HG02623 (cell line): ENCODE measurements around the gene FTO.

Source experiments
- ATAC-seq: cut with Tn5 transposase; IDR thresholded peaks from one replicate; pipeline ENCODE4 v1.9.1; 2021; ENCODE audit warnings: moderate library complexity; ENCODE audit not compliant: unreplicated experiment

The FTO gene

DNA sequence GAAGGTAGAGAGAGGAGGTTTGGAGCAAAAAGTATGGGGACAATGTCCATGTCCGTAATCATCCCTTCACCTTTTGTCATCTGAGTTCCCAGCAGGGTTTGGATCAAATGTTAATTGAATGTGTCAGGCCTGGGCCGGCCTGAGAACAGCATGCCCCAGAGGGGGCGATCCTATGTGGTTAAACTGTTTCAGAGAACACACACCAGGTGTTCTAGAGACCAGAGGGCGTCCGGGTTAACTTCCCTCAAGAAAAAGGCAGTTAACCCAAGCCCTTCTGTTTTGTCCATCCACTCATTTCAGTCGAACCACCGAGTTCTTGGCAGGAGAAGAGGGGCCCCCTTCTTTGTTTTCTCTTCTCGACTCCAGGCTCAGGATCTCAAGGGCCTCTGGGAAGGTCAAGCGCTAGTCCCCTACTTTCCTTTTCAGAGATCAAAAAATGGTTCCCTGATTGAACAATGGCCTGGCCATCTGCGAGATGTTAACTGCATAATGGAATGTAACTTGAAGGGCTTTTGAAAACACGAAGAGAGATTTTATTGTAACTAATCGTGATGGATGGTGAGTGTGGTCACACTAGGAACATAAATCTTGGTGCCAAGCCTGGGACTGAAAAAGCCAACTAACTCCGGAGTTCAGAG is 440.1 kb downstream of the FTO start:
- no peak for ATAC-seq

DNA sequence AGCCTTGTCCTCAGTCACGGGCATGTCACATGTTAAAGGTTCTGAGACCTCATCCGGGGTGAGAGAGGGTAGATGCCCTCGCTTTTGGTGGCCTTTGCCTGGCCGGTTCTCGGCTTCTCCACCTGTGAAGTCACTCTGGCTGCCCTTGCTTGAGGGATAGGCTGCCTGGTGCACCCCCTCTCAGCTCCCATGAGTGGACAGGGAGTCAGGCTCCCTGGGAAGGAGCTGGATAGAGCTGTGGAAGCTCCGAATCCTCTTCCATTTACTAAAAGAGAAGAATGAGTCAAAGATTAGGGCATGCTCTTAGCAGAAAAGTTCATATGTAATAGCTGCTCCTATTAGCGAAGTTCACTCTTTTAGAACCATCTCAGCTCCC is 440.6 kb downstream of the FTO start:
- no peak for ATAC-seq

DNA sequence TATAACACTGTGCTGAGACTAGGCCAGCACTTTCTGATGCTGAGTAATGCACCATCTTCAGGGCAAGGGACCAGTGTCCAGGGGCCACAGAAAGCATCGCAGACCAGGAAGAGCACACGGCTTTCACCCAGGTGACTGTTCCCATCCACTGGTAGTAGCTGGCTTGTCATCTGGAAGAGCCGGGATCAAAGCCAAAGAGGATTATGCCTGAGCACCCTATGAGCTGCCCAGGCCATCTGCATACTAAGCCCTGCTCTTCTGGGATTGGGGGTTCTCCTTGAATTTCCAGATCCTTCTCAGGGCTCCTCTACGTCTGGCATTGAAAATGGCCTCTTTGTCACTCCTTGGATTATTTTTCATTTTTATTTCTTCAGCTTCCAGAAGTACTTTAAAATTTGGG is 441.9 kb downstream of the FTO start:
- ATAC-seq, result no peak

DNA sequence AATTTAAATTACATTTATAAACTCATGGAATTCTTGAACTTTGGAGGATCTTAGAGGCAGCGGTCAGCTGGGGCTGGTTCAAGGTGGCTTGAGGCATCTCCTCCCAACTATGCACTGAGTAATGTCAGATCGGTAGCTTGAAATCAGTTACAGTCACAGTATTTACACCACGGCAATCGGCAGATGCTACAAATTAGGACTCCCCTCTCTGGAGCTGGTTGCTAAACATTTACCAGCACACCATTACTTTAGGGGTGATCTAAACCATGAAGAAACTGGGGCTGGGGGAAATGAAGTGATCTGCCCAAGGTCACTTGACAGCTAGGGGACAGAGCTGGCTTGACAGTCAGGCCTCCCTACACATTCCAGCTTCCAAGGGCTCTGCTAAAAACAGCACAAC is 445.0 kb downstream of the FTO start:
- no peak for ATAC-seq

DNA sequence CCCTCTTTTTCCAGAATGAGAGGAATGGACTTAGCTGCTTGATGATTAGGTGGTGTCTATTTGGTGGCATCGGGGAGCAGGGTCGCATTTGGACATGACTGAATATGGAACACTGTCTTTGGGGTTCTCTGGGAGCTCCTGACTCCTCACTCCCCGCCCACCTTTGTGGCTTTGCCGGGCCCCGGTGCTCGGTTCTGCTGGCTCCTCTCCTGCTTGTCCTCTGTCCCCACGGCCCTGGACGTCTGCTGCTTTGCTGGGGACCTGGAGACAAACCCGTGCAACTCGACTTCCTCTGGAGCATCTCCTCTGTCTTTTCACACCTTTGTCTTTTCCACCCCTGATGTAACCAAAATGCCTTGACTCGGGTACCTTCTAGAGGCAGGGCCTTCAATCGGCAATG is 446.9 kb downstream of the FTO start:
- no peak for ATAC-seq

GRCh38 chr16:54152362-54153239 is 448.6 kb downstream of the FTO start:
- no peak for ATAC-seq

DNA sequence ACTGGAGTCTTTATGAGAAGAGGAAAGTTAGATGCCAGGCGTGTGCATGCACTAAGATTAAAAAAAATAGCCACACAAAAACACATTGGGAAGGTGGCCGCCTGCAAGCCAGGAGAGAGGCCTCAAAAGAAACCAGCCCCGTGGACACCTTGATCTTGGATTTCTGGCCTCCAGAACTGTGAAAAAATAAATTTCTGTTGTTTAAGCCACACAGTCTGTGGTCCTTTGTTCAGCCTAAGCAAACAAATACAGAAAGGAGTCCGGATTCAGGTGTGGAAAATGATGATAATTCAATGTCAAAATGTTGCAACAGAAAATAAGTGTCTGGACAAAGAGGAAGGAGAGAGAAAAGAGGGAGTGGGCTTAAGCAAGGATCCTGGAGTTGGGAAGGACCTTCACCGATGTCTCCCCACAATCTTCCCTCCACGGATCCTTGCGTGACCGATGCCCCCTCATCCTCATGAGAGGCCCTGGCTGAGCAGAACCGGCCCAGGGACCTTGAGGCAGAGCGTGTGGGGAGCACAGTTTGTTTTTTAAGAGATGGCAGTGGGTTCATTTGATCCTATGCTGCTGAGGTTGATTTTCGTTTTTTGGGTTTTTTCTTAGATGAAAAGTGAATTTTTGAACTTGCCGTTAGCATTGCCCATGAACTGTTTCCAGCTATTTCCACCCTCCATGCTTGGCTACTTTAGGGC is 449.4 kb downstream of the FTO start:
- no peak for ATAC-seq

DNA sequence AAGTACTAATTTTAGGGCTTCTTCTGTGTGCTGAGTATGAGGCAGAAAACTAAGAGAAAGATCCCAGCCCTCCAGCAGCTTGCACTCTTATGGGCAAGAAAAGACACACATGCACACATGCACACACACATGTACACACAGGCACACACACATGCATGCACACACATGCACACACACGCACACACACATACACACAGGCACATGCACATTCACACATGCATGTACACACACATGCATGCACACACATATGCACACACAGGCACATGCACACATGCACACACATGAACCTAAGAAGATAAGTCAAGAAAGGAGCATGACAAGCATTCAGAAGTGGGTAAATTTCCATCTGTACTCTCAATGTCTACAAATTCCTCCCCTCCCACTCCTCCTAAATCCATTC is 452.4 kb downstream of the FTO start:
- no peak for ATAC-seq

DNA sequence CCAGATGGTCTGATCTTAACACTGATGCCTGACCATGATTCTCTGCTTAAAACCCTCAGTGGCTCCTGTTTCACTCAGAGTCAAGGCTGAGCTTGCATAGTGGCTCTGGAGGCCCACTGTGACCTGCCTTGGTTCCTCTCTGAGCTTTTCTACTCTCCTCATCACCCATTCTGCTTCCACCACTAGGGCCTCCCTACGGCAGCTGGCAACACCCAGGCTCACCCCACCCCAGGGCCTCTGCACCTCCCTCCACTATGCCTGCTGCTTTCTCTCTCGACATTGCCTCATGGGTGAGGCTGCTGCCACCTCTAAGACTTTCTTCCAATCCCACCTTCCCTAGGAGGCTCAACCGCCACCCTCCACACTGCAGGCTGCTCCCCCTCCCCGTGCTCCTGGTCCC is 455.0 kb downstream of the FTO start:
- no peak for ATAC-seq

DNA sequence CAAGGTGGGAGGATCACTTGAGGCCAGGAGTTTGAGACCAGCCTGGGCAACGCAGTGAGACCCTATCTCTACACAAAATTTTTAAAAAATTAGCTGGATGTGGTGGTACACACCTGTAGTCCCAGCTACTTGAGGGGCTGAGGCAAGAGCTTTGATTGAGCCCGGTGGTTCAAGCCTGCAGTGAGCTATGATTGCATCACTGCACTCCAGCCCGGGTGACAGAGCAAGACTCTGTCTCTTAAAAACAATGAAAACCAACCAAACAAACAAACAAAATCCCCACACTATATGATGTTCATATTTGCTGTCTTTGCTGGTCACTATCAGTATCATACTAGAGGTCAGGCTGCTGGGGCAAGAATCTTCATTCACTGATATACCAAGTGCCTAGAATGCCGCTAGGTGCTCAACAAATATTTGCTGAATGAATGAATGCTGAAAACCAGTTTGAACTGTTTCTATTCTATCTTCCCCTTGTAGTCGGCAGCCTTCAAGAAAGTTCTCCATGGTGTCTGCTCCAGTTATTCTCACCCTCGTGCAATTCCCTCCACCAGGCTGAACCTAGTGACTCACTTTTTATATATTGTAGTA is 455.6 kb downstream of the FTO start:
- no peak for ATAC-seq

DNA sequence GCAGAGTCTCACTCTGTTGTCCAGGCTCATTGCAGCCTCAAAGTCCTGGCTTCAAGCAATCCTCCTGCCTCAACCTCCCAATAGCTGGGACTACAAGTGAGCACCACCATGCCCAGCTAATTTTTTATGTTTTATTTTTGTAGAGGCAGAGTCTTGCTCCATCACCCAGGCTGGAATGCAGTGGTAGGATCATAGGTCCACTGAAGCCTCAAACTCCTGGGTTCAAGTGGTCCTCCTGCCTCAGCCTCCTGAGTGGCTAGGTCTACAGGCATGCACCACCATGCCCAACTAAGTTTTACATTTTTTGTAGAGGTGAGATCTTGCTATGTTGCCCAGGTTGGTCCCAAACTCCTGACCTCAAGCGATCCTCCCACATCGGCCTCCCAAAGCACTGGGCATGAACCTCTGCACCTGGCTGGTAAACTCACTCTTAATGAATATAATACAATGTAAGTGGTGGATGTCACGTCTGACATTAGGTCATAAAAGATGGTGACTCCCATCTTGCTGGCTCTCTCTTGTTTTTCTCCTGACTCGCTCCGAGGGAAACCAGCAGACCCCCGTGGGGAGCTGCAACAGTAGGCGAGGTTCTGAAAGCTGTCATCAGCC is 456.4 kb downstream of the FTO start:
- no peak for ATAC-seq

DNA sequence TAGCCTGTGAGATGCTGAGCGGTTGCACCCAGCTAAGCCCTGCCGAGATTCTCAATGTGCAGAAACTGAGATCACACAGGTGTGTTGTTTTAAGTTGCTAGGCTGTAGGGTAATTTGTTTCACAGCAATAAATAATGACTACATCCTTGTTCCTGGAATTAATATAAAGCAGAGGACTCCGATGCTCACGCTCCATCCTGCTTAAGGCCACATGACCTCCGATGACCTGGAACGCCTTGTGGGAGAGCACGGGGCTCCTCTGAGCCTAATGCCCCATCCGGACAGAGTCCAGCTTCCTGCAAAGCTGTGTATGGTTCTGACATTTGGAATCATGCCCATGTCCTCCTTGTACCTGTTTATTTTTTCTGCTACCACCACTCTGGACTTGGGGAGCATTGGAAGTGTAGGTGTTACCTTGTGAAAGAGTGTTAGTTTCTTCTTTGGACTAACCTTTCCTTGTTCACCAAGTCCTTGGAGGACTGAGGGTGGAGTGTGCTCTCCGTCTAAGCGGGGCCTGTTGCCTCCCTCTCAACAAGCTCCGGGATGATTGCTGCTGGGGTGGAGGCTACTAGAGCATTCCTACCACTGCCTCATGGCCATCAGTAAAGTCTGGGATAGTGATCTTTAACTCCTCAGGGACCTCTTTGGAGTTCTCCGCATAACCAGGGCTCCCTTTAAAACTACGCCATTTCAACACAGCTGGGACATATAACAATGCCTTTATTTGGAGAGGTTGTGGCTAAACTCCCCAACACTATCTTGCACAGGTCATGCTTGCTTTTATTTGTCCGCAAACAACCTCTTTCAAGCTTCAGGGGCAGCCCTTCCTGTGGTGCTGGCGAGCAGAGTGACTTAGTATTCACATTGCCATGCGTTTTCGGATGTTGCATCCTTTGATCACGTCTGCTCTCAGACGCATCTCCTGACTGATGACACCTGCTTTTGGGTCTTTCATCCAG is 457.3 kb downstream of the FTO start:
- ATAC-seq, result no peak

- no peak for ATAC-seq
Measured at GRCh38 chr16:54163197-54163843, 459.4 kb downstream of the FTO start.

GRCh38 chr16:54164789-54165173 is 460.8 kb downstream of the FTO start:
- no peak for ATAC-seq

- ATAC-seq, result no peak
Measured at GRCh38 chr16:54165174-54165911, 461.4 kb downstream of the FTO start.

DNA sequence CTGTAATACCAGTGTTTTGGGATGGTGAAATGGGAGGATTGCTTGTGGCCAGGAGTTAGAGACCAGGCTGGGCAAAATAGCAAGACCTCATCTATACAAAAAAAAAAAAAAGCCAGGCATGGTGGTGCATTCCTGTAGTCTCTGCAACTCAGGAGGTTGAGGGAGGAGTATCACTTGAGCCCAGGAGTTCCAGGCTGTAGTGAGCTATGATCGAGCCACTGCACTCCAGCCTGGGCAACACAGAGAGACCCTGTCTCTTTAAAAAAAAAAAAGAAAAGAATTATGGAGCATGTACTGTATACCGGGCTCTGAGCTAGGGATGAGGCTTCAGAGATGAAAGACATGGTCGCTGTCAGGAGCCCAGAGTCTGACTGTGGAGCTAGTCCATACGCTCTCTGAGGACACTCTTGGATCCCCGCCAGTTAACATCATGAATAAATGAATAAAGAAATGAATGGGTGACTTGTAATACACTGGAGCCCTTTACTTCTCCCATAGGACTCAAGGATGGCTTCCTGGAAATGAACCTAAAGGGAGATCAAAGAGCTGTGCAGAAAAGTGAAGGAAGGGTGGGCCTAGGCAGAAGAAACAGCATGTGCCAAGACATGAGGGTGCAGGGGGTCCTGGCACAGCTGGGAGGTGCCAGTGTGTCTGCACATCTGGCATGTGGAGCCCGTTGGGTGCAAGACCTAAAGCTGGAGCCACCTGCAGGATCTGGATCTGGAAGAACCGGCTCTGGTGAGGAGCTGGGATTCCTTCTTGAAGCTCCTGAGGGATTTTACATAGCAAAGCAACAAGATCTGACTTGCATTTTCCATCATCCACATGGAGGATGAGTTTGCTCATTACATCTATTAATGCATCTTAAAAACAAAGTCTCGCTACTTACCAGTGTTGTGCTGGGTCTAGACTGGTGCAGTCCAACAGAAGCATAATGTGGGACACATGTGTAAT is 462.2 kb downstream of the FTO start:
- no peak for ATAC-seq

DNA sequence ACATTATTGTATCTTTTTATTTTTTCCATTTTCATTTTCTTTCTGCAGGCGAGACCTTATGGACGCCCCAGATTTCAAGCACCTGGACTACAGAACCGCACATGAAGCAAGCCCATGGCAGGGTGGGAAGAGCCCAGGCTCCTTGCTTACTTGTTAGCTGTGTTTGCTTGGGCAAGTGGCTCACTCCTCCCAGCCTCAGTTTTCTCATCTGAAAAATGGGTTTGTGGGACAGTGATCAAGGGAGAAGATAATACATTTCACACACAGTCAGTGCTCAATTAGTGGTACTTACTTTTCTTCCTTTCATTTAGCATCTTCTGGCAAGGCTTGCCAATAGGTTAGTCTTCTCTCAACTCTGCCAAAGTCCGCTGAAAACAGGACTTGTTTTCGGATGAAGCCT is 465.2 kb downstream of the FTO start:
- ATAC-seq, result no peak
